CD14-positive monocyte (primary cell): ENCODE results near the gene PACSIN2. TPM values are rescaled to one million over a fixed set of nuclear protein-coding genes. Genes with fewer than 3 reads are reported as not detected.

Source experiments
- DNase-seq, 3 donors: peaks; one replicate each; pipeline ENCODE4 v3.0.0-alpha.2; 2011 to 2022
- H2AFZ ChIP-seq: 2 replicates; pipeline ENCODE4 v1.6.0; 2012; ENCODE audit warnings: mild to moderate bottlenecking, low read depth, low read length, inconsistent platforms; ENCODE audit not compliant: insufficient read depth, poor library complexity, severe bottlenecking
- H3K27ac ChIP-seq, 2 donors: 1 replicate in 1 of 2; 2 replicates in 1 of 2; pipeline ENCODE4 v1.5.1; 2012 to 2013; ENCODE audit warnings: low read length in 2 of 2, control low read depth in 1 of 2, inconsistent platforms in 1 of 2, low read depth in 1 of 2, mild to moderate bottlenecking in 1 of 2
- H3K27me3 ChIP-seq, 2 donors: one replicate each; pipeline versions ENCODE4 v1.6.0 to v1.6.1; 2011 to 2013; ENCODE audit warnings: low read length in 2 of 2; ENCODE audit not compliant: control insufficient read depth in 2 of 2, insufficient read depth in 2 of 2
- H3K36me3 ChIP-seq, 2 donors: replicated peaks in 1 of 2; 1 replicate in 1 of 2; 2 replicates in 1 of 2; pipeline versions ENCODE4 v1.5.1 to v1.6.1; 2012 to 2013; ENCODE audit warnings: low read length in 2 of 2, control low read depth in 1 of 2, inconsistent platforms in 1 of 2, mild to moderate bottlenecking in 1 of 2; ENCODE audit not compliant: insufficient read depth in 2 of 2, control insufficient read depth in 1 of 2
- H3K4me1 ChIP-seq, 2 donors: 1 replicate in 1 of 2; 2 replicates in 1 of 2; pipeline versions ENCODE4 v1.5.1 to v1.6.1; 2012 to 2013; ENCODE audit warnings: low read length in 2 of 2, control low read depth in 1 of 2, inconsistent platforms in 1 of 2, mild to moderate bottlenecking in 1 of 2, moderate library complexity in 1 of 2; ENCODE audit not compliant: insufficient read depth in 2 of 2, control insufficient read depth in 1 of 2
- H3K4me2 ChIP-seq: replicated peaks from 2 replicates; pipeline ENCODE3; 2012; ENCODE audit warnings: low read length, moderate library complexity, mild to moderate bottlenecking; ENCODE audit not compliant: poor library complexity, severe bottlenecking; ENCODE audit errors: extremely low read depth
- H3K4me3 ChIP-seq, 3 experiments: fragments of 200-600 bp in 1 of 3; sonication (generic) in 1 of 3; replicated peaks in 1 of 3; 1 replicate in 2 of 3; 2 replicates in 1 of 3; pipeline ENCODE4 v1.5.1; 2011 to 2013; ENCODE audit warnings: low read length in 3 of 3, mild to moderate bottlenecking in 3 of 3, control low read depth in 2 of 3, low read depth in 2 of 3, inconsistent platforms in 1 of 3, moderate library complexity in 1 of 3
- H3K79me2 ChIP-seq: 2 replicates; pipeline ENCODE4 v1.6.0; 2012; ENCODE audit warnings: mild to moderate bottlenecking, control low read depth, inconsistent platforms, low read length, moderate library complexity; ENCODE audit not compliant: insufficient read depth
- H3K9ac ChIP-seq: 2 replicates; pipeline ENCODE4 v1.6.0; 2017; ENCODE audit warnings: low read length, mild to moderate bottlenecking; ENCODE audit not compliant: insufficient read depth, poor library complexity, severe bottlenecking
- H3K9me3 ChIP-seq, 2 donors: replicated peaks in 1 of 2; 1 replicate in 1 of 2; 2 replicates in 1 of 2; pipeline versions ENCODE4 v1.5.1 to v1.6.1; 2012 to 2013; ENCODE audit warnings: low read length in 2 of 2, control low read depth in 1 of 2; ENCODE audit not compliant: control insufficient read depth in 1 of 2, insufficient read depth in 1 of 2
- H4K20me1 ChIP-seq: 2 replicates; pipeline ENCODE4 v1.6.0; 2012; ENCODE audit warnings: mild to moderate bottlenecking, low read length, control low read depth, moderate library complexity; ENCODE audit not compliant: insufficient read depth
- H3K27ac Mint-ChIP-seq, 7 donors: one replicate each; pipeline ENCODE4 v1.8.0; 2020; ENCODE audit warnings: mild to moderate bottlenecking in 7 of 7, mixed read lengths in 7 of 7, moderate library complexity in 6 of 7, inconsistent platforms in 2 of 7
- H3K27me3 Mint-ChIP-seq, 3 donors: one replicate each; pipeline ENCODE4 v1.8.0; 2021 to 2022; ENCODE audit warnings: low read depth in 3 of 3, mild to moderate bottlenecking in 3 of 3, mixed read lengths in 3 of 3, moderate library complexity in 3 of 3, inconsistent platforms in 1 of 3
- H3K36me3 Mint-ChIP-seq, 2 donors: one replicate each; pipeline ENCODE4 v1.8.0; 2020; ENCODE audit warnings: mixed read lengths in 2 of 2, inconsistent platforms in 1 of 2, mild to moderate bottlenecking in 1 of 2
- H3K4me1 Mint-ChIP-seq: one replicate; pipeline ENCODE4 v1.8.0; 2020; ENCODE audit warnings: mild to moderate bottlenecking, mixed read lengths
- H3K4me3 Mint-ChIP-seq, 2 donors: one replicate each; pipeline ENCODE4 v1.8.0; 2020; ENCODE audit warnings: mild to moderate bottlenecking in 2 of 2, mixed read lengths in 2 of 2, moderate library complexity in 1 of 2
- H3K9me3 Mint-ChIP-seq, 7 donors: one replicate each; pipeline ENCODE4 v1.8.0; 2020 to 2022; ENCODE audit warnings: mixed read lengths in 7 of 7, mild to moderate bottlenecking in 6 of 7, moderate library complexity in 6 of 7, inconsistent platforms in 2 of 7
- WGBS: methylation state at CpG from one replicate; pipeline ENCODE4 v1.1.5; 2013; ENCODE audit warnings: missing lambda C conversion rate; ENCODE audit not compliant: insufficient coverage; 5-methylcytosine and 5-hydroxymethylcytosine counted together
- intact Hi-C, 2 donors: fragments of 100-400 bp; cut with micrococcal nuclease; formaldehyde crosslinking; loops; one replicate each; pipeline versions ENCODE4 v1.15.0 to v1.15.1; 2023
- polyA plus RNA-seq, 3 donors: library from polyadenylated mRNA; depleted of rRNA in 1 of 3; unstranded in 2 of 3; stranded (reverse) in 1 of 3; fragments of 300-500 nt in 2 of 3; fragments of >200 nt in 1 of 3; fragmentation: Illumina TruSeq in 2 of 3; gene quantifications; 1 replicate in 2 of 3; 2 replicates in 1 of 3; pipeline ENCODE4 v1.2.3, GENCODE V29; 2012 to 2021
- TF ChIP-seq, protein P1 (sequence below): fragments of 200-600 bp; IDR thresholded peaks from one replicate; pipeline ENCODE4 v1.8.0; 2022; ENCODE audit warnings: antibody characterized with exemption, mild to moderate bottlenecking

The PACSIN2 gene
- polyA plus RNA-seq, 3 donors = 31.2 to 45.7 (median 40.2) TPM

DNA sequence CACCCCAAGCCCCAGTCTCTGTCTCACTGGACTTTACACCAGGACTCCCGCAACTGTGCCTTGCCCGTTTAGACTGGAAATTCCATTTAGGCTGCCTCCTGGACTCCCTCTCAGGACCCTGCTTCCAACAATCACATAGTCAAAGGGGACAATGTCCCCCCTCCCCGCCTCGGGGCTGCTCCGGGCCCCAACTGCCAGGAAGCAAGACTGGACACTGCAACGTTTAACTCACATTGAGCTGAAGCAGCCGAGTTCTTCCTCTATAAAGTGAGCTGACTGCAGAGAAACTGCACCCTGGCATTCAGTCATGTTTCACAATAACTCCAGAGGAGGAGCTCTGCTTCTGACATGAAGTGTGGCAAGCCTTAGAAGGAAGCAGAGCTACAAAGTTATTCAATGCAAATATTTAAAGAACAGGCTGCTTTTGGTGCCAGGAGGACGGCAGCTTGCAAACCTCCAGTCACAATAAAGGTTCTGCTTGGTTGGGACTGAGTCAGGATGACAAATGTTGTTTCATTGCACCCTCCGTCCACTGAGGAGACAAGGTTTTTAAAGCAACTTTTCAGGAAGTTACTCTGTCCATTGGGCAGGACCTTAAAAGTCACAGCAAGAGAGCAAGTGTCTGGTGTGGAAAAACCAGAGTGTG, 19.9 kb downstream of the PACSIN2 start:
- Mint-ChIP-seq H3K36me3 (peaks cover 0 to 4% of the 10 kb centered on the region in 2 donors), H3K4me1 (peaks cover 92% of the 10 kb centered on the region), H3K27ac (peak overlapping the region; percentile 96 to 99 (median 99)), H3K27me3 (peaks cover 0 to 2% (median 0%) of the 10 kb centered on the region in 3 donors), H3K4me3 (peak overlapping the region; percentile 76 to 94), H3K9me3 (peaks cover 0 to 2% (median 0%) of the 10 kb centered on the region in 7 donors)
- peak overlapping the region; percentile 63 for H3K9ac ChIP-seq
- H3K9me3 ChIP-seq = no peaks in the 10 kb centered on the region
- peak; percentile 86 to 94 (median 92) for DNase-seq
- TF ChIP-seq, protein P1, sequence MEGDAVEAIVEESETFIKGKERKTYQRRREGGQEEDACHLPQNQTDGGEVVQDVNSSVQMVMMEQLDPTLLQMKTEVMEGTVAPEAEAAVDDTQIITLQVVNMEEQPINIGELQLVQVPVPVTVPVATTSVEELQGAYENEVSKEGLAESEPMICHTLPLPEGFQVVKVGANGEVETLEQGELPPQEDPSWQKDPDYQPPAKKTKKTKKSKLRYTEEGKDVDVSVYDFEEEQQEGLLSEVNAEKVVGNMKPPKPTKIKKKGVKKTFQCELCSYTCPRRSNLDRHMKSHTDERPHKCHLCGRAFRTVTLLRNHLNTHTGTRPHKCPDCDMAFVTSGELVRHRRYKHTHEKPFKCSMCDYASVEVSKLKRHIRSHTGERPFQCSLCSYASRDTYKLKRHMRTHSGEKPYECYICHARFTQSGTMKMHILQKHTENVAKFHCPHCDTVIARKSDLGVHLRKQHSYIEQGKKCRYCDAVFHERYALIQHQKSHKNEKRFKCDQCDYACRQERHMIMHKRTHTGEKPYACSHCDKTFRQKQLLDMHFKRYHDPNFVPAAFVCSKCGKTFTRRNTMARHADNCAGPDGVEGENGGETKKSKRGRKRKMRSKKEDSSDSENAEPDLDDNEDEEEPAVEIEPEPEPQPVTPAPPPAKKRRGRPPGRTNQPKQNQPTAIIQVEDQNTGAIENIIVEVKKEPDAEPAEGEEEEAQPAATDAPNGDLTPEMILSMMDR = no peak
- no peaks in the 10 kb centered on the region for H3K27me3 ChIP-seq
- intact Hi-C loops = loop anchor here in 1 of 2 donors (5.0 kb wide), 1 partner anchor 63 kb away; no protein-coding TSS in a partner anchor
- H3K4me2 ChIP-seq = peak overlapping the region; percentile 66
- peak overlapping the region; percentile 20 to 66 (median 23) for H3K4me3 ChIP-seq
- peaks cover 88% of the 10 kb centered on the region for H4K20me1 ChIP-seq
- no peaks in the 10 kb centered on the region for H3K36me3 ChIP-seq
- peaks cover 88 to 93% of the 10 kb centered on the region in 2 donors for H3K4me1 ChIP-seq
- H3K79me2 ChIP-seq = peaks cover 88% of the 10 kb centered on the region
- no peak overlapping the region for H2AFZ ChIP-seq
- H3K27ac ChIP-seq = peak overlapping the region; percentile 83 to 93
- 40% methylated on average over 3 of the region's 9 CpGs for WGBS

DNA sequence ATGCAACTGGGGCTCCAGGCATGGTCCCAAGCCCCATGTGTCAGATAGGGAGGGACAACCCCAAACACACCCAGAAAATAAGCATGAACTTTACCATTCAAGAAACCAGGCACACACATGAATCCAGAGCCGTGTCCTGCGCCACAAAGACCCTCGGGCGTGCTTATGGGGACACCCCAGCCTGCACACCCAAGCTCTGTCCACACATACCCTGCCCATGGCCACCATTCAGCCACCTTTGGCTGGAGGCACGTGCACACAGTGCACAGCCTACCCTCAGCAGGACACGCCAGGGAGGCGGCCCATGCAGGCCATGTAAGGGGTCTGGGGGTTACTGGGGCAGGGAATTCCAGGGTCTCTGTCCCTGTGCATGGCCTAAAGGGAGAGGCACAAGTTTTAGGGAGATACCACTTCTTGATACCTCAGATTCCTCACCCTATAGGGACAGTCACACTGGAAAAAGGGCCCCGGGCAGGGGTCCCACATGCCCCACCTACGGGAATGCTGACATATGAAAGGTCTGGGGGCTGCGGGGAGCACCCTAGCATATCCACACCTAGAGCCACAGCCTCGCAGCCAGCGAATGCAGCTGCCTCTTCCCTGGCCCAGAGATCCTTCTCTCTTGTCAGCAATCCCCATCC, 20.6 kb downstream of the PACSIN2 start:
- intact Hi-C loops = no loop called here
- peak overlapping the region; percentile 66 for H3K4me2 ChIP-seq

More for the DNA sequence above, 20.6 kb downstream of the PACSIN2 start:
- no peak overlapping the region for H2AFZ ChIP-seq
- Mint-ChIP-seq H3K4me1 (peaks cover 88% of the 10 kb centered on the region), H3K9me3 (peaks cover 0 to 2% (median 0%) of the 10 kb centered on the region in 7 donors), H3K27me3 (peaks cover 0 to 2% (median 0%) of the 10 kb centered on the region in 3 donors), H3K4me3 (peak overlapping the region; percentile 76 to 94), H3K27ac (peak overlapping the region; percentile 96 to 99 (median 99)), H3K36me3 (peaks cover 0 to 4% of the 10 kb centered on the region in 2 donors)
- H3K4me1 ChIP-seq = peaks cover 82 to 88% of the 10 kb centered on the region in 2 donors
- 90% methylated on average over 8 of the region's 12 CpGs for WGBS
- TF ChIP-seq, protein P1 = no peak
- H3K36me3 ChIP-seq = no peaks in the 10 kb centered on the region
- no peaks in the 10 kb centered on the region for H3K9me3 ChIP-seq
- H3K4me3 ChIP-seq = peak overlapping the region; percentile 20 to 66 (median 23)
- H3K79me2 ChIP-seq = peaks cover 86% of the 10 kb centered on the region
- no peaks in the 10 kb centered on the region for H3K27me3 ChIP-seq
- DNase-seq = no peak
- peak overlapping the region; percentile 63 for H3K9ac ChIP-seq
- H4K20me1 ChIP-seq = peaks cover 85% of the 10 kb centered on the region
- peak overlapping the region; percentile 83 to 93 for H3K27ac ChIP-seq
